OCI-M2 (cell line): ENCODE measurements around the gene ABR.
A peak's percentile ranks its signal among the peaks of the same experiment; 100 is the strongest.
"Not testable (repeated sequence)": the region's sequence is repeated elsewhere in the genome, so short reads cannot be mapped to it uniquely, and the experiment has no call there.

Experiments
- DNase-seq: peaks from one replicate; lab custom pipeline; 2025; ENCODE audit not compliant: unreplicated experiment; lab: John Stamatoyannopoulos, UW

Gene ABR

DNA sequence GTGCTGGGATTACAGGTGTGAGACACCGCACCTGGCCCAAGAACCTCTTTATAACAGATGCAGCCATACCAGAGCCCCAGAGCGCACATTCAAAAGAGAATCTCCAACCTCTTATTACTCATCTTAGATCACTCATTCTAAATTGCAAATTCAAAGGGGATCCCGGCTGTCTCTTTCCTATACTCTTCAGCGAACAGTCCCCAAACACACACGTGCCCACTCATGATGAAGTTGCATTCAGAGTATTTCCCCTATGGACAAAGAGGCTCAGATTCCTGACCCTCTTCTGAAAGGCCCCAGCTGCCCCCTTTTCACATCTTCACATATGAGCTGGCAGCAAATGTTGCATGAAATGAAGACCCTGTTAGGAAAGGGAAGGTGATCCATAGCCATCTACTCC is 22.5 kb upstream of the ABR start:
- DNase-seq: no peak

DNA sequence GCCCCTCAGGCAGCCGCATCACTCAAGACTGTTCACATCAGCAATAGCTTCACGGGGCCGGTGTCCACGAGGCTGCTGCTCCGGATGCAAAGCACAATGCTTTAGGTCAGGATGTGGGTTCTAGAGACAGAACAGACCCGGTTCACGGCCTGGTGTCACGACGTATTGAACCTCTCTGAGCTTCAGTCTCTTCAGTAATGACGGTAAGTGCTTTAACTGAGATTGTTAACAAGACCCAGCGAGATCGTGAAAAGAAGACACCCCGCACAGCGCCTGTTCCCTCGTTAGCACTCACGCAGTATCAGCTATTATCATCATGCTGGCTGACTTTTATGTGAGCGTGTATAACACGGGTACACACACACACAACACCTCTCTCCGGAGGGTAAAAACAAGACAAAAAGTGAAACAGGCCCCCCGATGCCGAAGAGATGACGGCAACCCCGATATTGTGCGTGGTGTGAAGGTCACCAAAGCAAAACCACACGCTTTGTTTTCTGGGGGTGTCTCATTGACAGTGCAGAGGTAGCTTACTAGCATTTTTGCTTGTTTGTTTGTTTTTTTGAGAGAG is 21.4 kb upstream of the ABR start:
- no peak for DNase-seq

DNA sequence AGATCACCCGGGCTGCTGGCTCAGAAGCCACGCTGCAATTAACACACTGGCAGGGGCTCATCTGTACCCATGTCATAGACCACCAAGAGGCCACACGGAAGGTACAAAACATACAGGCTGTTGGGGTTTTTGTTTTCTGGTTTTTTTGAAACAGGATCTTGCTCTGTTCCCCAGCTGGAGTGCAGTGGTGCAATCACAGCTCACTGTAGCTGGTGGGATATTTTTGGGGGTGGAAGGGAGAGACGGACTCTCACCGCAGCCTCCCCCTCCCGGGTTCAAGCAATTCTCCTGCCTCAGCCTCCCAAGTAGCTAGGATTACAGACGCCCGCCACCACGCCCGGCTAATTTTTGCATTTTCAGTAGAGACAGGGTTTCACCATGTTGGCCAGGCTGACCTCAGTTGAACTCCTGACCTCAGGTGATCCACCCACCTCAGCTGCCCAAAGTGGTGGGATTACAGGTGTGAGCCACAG is 19.5 kb upstream of the ABR start:
- DNase-seq: not testable (repeated sequence)

DNA sequence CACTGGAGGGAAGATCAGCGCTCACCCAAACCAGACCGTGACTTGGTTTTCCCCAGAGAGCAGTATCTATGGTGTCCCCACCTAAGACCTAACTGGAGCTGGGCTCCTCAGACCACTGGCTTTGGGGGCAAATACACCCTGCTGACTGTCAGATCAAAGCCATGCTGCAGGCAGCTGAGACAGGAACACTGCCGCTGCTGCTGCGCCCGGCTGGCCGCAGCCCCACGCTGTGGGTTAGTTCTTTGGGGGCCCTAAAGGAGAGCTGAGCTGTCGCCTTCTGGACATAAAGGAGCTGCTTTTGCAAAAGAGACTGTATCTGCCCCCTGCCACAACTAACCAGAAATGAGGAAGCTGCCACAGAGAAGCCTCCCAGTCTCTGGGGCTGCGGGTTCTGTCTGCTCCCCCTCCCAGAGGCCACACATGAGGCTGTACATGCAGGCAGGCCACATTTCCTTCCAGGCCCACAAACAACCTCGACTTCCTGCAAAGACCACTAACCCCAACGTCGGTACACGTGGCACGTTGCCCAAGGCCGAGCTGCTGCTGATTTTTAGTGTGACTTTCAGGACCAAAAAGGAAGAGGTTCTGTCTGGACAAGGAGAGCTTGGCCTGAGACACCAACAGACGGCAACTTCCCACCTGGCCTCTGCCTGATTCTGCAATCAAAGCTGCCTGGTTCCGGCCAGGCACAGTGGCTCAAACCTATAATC is 18.2 kb upstream of the ABR start:
- DNase-seq: peak; percentile 46

DNA sequence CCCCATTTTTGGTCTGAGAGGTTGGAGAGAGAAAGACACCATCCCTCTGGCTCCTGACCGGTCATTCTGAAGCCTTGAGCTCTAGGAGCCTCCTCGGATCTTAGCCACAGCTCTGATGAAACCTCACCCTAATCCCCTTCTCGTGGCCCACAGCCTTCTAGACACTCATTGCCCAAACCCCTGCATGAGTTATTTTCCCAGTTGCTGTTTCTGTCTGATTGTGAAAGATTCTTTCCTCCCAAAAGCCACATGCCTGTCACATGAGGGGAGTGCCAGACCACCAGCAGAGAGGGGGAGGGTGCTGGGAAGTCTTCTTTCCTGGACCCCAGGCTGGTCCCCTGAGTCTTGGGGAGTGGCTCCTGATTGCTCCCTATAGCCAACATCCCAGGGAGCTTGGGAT is 17.6 kb upstream of the ABR start:
- no peak for DNase-seq

DNA sequence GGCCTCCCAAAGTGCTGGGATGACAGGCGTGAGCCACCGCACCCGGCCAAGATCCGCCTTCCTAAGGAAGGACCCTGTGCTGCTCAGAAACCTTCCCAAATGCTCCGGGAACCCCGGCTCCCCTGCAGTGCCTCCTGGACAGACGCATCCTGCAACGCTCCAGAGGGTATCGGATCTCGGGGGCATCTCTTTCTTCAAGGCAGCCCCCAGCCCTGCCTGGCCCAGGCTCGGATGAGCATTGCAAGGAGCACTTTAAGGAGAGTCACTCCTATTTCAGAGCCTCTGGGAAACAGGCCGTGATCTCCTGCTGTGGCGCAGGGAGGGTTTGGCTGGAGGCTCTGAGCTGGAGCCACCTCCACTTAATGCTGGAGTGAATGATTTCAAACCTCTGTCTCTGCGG is 17.2 kb upstream of the ABR start:
- DNase-seq: no peak

DNA sequence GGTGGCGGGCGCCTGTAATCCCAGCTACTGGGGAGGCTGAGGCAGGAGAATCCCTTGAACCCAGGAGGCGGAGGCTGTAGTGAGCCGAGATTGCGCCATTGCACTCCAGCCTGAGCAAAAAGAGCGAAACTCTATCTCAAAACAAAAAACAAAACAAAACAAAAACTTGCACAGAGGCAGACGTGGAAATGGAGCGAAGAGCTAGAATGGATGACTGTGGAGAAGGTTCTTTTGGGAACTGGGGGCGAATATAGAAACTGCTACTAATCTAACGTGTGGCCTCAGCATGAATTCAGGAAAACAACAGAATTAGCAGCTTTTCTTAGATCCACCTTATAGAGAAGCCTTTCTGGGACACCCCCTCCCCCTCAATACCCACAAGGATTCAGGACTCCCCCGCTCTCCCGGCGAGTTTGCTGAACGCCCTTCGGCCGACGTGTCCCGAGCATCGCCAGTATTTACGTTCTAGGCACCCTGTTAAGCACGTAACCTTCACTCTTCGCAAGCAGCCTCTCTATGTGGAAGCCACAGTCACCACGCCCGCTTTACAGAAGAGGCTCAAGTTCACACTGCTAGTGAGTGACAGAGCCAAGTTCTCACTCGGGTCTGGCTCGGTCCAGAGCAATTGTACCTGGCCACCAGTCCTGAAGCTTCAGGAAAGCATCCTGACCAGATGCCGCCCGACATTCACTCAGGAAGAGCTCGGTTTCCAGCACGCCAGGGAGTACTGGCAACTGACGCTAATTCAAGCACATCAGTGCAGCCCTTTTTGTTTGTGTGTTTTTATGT is 13.3 kb upstream of the ABR start:
- no peak for DNase-seq

DNA sequence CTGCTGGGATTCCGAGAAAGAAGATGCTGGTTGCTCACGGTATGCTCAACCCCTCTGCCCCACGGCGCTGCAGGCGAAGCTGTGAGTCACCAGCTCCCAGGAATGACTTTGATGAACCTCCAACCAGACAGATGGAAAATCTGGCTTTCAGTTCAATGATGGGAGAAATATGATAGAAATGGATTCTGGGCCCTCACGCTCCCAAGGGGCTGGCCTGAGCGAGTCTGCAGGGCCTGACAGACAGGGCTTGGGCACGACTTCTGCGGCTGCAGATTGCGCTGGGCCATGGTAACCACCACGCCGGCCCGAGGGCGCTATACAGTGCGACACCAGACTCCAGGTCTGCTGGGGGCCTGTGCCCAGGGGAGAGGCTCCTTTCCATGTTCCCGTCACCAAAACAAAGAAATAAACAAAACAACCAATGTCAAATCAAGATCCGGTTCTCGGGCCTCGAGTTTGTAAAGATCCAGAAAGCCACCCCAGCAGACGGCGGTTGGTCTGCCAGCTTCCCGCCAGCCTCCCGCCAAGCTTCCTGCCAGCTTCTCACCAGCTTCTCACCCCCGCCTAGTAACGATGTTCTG is 11.1 kb upstream of the ABR start:
- no peak for DNase-seq

DNA sequence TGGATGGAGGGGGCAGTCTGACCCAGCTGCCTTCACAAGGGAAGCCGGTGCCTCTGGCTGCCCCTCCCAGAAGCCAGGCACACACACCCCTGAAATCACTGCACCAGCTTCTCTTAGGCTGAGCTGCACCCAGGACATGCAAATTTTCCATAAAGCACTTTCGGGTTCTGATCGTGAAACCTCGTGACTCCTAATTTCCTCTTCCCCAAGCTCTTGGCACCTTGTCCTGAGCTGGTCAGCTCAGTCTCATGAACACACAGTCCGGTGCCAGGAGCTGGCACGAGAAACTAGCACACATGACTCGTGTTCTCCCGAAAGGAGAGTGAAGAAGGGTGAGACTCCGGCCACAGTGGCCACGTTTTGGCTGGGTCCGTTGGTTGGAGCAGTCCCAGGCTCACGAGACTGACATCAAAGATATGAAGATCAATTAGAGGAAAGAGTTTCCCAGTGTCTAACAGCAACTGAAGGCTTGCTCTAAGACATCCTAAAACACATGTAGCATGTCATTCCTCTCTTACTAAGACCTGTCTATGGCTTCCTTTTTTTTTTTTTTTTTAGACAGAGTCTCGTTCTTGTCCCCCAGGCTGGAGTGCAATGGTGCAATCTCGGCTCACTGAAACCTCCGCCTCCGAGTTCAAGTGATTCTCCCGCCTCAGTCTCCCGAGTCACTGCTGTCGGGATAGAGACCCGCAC is 9.2 kb upstream of the ABR start:
- DNase-seq: no peak

DNA sequence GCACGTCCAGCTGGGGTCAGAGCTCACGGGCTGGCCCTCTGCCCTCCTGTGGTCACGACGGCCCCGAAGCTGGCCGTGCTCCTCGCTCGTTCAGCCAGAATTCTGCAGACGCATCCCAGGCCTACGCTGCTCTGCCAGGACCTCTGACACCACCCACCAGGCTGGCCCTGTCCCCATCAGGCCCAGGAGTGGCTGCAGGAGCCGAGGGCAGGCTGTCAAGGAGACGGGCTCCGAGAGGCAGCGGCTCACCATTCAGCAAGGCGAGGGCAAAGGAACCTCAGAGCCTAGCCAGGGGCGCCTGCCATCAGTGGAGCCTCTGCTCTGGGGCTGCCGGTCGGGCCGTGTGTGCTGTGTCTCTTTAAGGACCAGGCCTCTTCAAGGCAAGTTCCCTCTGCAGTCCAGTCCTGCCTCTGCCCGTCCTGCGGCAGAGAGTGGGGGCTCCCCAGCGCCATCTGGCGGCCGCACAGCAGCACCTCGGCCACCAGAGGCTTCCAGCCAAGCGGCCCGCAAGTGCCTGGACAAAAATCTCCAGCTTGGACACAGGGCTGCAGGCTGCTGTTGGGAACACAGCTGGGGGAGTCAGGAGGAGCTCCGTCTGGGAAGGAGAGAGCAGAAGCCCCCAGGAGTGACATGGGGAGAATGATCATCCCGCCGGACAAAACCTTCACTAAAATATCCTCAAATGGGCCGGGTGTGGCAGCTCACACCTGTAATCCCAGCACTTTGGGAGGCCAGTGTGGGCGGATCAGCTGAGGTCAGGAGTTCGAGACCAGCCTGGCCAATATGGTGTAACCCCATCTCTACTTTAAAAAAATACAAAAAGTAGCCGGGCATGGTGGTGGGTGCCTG is 7.4 kb upstream of the ABR start:
- DNase-seq: no peak

DNA sequence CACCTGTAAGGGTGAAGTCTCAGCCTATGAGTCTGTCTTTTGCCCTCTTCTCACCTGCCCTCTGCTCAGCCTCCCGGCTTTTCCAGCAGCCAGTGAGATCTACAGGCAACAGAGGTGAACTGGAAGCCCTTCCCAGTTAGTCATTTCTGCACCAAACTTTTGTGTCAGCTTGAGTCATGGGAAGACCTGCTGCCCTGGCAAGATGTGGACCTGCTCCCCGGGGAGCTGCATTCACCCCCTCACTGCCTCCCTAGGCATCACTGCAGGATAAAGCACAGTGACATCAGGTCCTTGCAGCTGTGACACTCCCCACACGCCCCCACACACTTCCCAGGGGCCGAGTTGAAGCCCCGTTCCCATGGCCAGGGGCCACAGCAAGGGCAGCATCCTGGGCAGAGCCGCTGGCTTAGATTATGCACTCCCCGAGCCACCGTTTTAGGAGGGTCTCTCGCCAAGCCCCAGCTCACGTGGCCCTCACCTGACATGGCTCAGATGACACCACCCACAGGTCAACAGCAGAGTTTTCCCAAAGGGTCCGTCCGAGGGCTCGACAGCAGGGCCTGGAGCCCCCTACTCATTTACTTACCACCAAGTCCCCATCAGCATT is 6.5 kb upstream of the ABR start:
- DNase-seq: no peak

DNA sequence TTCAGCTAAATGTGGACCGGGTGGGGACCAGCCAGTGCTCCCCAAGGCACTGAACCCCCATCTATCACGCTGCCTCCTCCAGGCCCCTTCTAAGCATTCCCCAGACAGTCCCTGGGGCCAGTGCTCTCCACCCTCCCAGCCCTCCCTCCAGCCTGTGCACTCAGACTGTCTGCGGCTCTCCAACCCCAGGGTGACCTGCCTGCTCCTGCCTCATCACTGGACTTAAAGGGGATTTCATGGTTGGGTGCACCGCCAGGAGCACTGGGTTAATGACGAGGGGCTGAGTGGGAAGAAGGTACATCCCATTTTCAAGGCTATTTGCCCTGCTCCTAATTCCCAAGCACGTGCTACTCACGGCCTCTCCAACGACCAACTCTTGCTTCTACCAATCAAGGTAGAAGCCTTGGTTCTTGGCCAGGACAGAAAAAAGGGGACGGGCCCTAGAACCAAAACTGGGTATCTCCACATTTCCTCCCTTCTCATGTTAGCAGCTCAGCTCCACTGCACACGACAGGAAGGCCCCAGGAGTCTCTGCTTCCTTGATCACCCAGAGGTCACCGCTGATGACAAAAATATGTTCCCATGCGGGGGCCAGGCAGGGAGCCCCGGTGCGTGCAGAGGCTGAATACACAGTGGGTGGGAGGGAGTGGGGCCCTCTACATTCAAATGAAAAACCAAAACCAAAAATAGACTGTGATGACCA is 3.5 kb upstream of the ABR start:
- no peak for DNase-seq

DNA sequence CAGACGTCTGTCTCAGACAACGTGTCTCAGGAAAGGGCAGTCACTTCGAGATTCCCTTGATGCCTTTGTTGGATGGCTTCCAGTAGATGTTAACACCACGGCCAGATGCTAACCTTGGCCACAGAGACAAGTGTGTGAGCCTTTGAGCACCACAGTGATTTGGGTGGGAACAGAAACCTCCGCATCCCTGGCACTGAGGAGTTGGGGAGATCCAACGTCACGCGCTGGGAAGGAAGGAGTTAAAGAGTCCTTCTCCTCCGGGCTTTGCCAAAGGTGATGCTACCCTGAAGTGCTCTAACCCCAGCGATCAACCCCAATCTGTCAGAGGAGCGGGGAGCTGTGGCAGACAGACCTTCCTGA is 3.0 kb upstream of the ABR start:
- DNase-seq: no peak

DNA sequence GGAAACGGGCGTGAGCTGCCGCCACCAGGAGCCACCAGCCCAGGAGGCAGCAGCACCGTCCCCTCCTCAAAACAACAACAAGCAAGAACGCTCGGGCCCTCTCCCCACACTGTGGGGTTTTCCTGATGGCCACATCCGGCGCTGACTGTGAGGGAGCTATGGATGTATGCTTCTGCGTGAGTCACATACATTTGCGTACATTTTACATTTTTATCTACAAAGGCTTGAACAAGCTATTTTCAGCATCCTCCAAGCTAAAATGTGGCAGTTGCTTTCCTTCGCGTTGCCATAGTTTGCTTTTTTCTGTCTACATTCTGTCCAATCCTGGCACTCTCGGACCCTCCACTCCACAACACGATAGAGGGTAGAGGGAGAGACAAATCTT is 2.0 kb upstream of the ABR start:
- no peak for DNase-seq

DNA sequence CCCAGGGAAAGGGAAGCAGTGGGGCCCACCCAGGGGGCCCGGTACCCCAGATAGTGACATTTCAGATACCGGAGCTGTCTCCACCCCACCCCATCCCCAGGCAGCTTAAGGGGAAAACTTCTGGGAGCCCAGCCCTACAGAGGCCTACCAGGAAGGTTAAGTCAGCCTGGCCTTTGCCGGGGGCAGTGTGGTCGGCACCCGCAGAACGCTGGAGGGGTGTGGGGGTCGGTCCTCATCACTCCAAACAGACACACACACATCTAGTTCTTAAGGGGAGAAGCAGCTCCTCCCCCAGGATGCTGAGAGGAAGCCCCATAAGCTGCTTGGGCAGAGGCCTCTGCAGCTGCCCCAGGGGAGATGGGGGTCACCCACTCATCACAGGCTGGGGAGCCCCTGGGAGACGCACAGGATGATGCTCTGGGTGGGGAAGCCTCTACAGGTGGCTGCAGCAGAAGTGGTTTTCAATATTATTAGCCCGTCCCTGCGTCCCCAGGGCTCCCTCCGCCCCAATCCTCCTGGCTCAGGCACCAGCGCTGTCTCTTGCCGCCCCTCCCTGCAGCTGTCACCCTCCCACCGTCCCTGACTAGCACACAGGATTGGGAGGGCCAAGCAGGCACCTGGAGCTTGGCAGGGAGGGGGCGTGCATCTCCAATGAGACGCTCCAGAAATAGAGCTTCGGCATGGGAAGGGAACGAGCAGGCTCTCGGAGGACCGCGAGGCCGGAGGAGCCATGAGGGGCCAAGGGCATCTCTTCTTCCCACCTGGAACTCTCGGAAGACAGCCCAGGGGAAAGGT is 1.4 kb upstream of the ABR start:
- DNase-seq: no peak

DNA sequence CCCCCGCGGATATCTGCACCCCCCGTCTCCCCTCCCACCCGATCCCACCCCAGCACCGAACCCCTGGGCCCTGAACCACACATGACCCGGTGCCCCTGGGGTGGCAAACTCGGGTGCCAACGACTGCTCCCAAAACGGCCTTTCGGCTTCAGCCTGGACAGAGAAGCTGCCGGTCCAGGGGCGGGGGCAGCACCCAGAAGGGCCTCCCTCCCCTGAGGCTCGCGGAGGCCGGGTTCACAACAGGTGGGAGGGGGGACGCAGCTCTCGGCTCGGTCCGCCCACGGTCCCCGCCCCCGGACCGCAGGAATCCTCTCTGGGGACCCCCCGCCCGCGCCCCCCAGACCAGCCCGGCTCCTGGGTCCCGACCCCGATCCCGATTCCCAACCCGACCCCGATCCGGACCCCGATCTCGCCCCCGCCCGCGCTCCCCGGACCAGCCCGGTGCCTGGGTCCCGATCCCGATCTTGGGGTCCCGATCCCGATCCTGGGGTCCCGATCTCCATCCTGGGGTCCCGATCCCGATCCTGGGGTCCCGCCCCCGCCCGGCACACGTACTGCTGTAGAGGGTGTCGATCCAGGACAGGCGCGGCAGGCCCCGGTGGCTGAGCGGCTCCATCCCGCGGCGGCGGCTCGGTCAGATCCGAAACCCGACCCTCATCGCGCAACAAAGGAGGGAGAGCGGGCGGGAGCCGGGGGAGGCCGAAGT is 516 bp downstream of the ABR start:
- DNase-seq: no peak

DNA sequence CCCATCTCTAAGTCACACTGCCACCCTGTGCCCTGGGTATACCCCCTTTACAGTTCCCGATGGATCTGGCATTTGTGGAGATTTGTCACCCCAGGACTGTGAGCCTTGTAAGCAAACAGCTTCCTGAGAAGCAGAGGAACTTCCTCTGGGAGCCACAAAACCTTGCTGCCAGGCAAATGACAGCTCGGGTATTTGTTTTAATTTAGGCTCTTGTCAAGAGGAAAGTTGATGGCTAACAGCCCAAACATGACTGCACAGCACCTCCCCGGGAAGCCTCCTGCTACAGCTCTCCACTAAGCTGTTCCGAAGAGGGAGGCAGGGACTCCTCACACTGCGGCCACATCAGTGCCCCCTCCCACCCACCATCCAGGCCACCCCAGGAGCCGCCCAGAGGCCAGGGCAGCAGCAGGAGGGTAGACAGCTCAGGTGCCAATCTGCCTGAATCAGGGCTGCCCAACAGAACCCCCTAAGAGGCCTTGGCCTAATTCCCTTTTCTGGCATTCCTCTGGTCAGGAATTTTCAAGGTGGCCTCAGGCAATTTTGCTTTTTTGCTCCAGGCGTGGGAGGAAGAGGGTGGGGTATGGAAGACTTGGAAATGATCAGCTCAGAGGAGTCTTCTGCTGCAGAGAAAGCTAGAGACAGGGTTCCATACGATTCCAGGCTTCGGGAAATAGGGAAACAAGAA is 2.6 kb downstream of the ABR start:
- no peak for DNase-seq
